Fibroblast of lung (primary cell): ENCODE measurements around the gene ANKRD44. TPM values are rescaled to one million over a fixed set of nuclear protein-coding genes. Genes with fewer than 3 reads are reported as not detected.

Experiments used
- DNase-seq, 2 donors: peaks; one replicate each; pipeline versions ENCODE4 v3.0.0 to v3.0.0-alpha.2; 2010; ENCODE audit warnings: low read depth in 2 of 2
- H2AFZ ChIP-seq: 2 replicates; pipeline ENCODE4 v1.5.1; 2012; ENCODE audit warnings: low read length, control low read depth, inconsistent platforms
- H3K27ac ChIP-seq: 2 replicates; pipeline ENCODE4 v1.5.1; 2011; ENCODE audit warnings: low read length, control low read depth; ENCODE audit not compliant: insufficient read depth
- H3K27me3 ChIP-seq: 2 replicates; pipeline ENCODE4 v1.5.1; 2011; ENCODE audit warnings: mild to moderate bottlenecking, low read length; ENCODE audit not compliant: control insufficient read depth, insufficient read depth
- H3K36me3 ChIP-seq: 2 replicates; pipeline ENCODE4 v1.5.1; 2011; ENCODE audit warnings: low read length; ENCODE audit not compliant: control insufficient read depth, insufficient read depth
- H3K4me1 ChIP-seq: 2 replicates; pipeline ENCODE4 v1.5.1; 2011; ENCODE audit warnings: low read length; ENCODE audit not compliant: control insufficient read depth, insufficient read depth; ENCODE audit errors: extremely low read depth
- H3K4me2 ChIP-seq: 2 replicates; pipeline ENCODE4 v1.5.1; 2011; ENCODE audit warnings: low read length, control low read depth; ENCODE audit not compliant: insufficient read depth; ENCODE audit errors: extremely low read depth
- H3K4me3 ChIP-seq, 4 experiments: fragments of 200-600 bp in 1 of 4; sonication (generic) in 1 of 4; replicated peaks in 1 of 4; 2 replicates each; pipeline ENCODE4 v1.5.1; 2011 to 2016; ENCODE audit warnings: low read length in 4 of 4, low read depth in 3 of 4, mild to moderate bottlenecking in 3 of 4, control low read depth in 2 of 4, inconsistent platforms in 1 of 4, mixed read lengths in 1 of 4; ENCODE audit not compliant: insufficient read depth in 1 of 4; ENCODE audit errors: control extremely low read depth in 1 of 4
- H3K79me2 ChIP-seq: 2 replicates; pipeline ENCODE4 v1.5.1; 2012; ENCODE audit warnings: mild to moderate bottlenecking, low read length, inconsistent platforms; ENCODE audit not compliant: control insufficient read depth, insufficient read depth
- H3K9ac ChIP-seq: 2 replicates; pipeline ENCODE4 v1.5.1; 2011; ENCODE audit warnings: mild to moderate bottlenecking, low read length, control low read depth; ENCODE audit not compliant: insufficient read depth
- H3K9me3 ChIP-seq: 2 replicates; pipeline ENCODE4 v1.5.1; 2012; ENCODE audit warnings: low read depth, low read length; ENCODE audit not compliant: control insufficient read depth, insufficient read depth
- H4K20me1 ChIP-seq: 2 replicates; pipeline ENCODE4 v1.5.1; 2011; ENCODE audit warnings: low read length; ENCODE audit not compliant: control insufficient read depth, insufficient read depth; ENCODE audit errors: extremely low read depth
- EZH2 ChIP-seq: IDR thresholded peaks from 2 replicates; pipeline ENCODE4 v1.5.1; 2012; ENCODE audit warnings: low read length, control low read depth, mild to moderate bottlenecking; ENCODE audit errors: missing control alignments
- polyA plus RNA-seq, 2 donors: library from polyadenylated mRNA; depleted of rRNA in 1 of 2; stranded (reverse) in 1 of 2; unstranded in 1 of 2; fragments of >200 nt; gene quantifications; 2 replicates each; pipeline ENCODE4 v1.2.1, GENCODE V29; 2011 to 2012; ENCODE audit warnings: missing spikeins in 1 of 2
- total RNA-seq: library from RNA; depleted of rRNA; stranded (reverse); fragments of >200 nt; gene quantifications from 2 replicates; pipeline ENCODE4 v1.2.1, GENCODE V29; 2014
- TF ChIP-seq, protein P1 (sequence below), 2 donors: IDR thresholded peaks in 1 of 2; conservative IDR thresholded peaks in 1 of 2; 1 replicate in 1 of 2; 2 replicates in 1 of 2; pipeline ENCODE4 v1.5.1; 2011 to 2012; ENCODE audit warnings: low read length in 2 of 2, control low read depth in 1 of 2, inconsistent platforms in 1 of 2, low read depth in 1 of 2, mild to moderate bottlenecking in 1 of 2

The ANKRD44 gene
- total and polyA plus RNA-seq, 2 donors (not counting 1 experiment from before 2014, with no cell fraction given): 7.6 to 9.7 TPM

DNA sequence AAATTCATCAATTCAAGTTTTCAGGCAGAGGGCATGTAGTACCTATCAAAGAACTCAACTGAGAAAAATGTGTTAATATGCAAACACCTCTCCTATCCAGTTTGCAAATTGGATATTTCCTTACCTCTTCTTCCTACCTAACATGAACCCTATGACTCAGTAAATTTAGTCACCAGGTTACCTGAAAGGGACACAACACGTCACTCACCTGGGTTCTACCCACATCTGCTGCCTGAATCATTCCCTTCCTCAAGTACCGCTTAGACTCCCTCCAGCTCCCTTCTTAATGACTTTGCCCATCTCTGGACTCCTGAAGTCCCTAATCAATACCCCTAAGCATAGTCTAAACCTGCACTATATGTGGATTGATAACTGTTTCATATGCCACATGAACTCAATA, 10.4 kb downstream of the ANKRD44 start:
- TF ChIP-seq, protein P1, sequence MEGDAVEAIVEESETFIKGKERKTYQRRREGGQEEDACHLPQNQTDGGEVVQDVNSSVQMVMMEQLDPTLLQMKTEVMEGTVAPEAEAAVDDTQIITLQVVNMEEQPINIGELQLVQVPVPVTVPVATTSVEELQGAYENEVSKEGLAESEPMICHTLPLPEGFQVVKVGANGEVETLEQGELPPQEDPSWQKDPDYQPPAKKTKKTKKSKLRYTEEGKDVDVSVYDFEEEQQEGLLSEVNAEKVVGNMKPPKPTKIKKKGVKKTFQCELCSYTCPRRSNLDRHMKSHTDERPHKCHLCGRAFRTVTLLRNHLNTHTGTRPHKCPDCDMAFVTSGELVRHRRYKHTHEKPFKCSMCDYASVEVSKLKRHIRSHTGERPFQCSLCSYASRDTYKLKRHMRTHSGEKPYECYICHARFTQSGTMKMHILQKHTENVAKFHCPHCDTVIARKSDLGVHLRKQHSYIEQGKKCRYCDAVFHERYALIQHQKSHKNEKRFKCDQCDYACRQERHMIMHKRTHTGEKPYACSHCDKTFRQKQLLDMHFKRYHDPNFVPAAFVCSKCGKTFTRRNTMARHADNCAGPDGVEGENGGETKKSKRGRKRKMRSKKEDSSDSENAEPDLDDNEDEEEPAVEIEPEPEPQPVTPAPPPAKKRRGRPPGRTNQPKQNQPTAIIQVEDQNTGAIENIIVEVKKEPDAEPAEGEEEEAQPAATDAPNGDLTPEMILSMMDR (conservative IDR thresholded peaks at IDR 0.05 in 1 of 2, IDR thresholded peaks at IDR 0.05 in 1 of 2; ENCODE audit: low read depth in 1 of 2, low read length in 2 of 2): no peak
- TF ChIP-seq EZH2: no peak
- Histone ChIP-seq H3K79me2 (no peaks in the 10 kb centered on the region), H3K4me2 (no peak overlapping the region), H3K27me3 (no peaks in the 10 kb centered on the region), H3K27ac (no peak overlapping the region), H3K36me3 (no peaks in the 10 kb centered on the region), H3K4me1 (no peaks in the 10 kb centered on the region), H3K9me3 (no peaks in the 10 kb centered on the region), H3K4me3 (no peak overlapping the region), H2AFZ (no peak overlapping the region), H3K9ac (no peak overlapping the region), H4K20me1 (no peaks in the 10 kb centered on the region)
- DNase-seq: no peak

DNA sequence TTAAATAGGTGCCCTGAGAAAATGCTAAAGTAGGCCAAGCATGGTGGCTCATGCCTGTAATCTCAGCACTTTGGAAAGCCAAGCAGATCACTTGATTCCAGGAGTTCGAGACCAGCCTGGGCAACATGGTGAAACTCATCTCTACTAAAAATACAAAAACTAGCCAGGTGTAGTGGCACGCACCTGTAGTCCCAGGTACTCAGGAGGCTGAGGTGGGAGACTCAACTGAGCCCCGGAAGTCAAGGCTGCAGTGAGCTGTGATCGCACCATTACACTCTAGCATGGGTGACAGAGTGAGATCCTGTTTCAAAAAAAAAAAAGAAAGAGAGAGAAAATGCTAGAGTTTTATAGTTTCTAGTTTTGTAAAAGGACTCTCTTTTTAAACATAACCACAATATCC, 12.0 kb downstream of the ANKRD44 start:
- H3K9ac ChIP-seq: no peak overlapping the region
- H4K20me1 ChIP-seq: no peaks in the 10 kb centered on the region
- no peak overlapping the region for H2AFZ ChIP-seq
- no peaks in the 10 kb centered on the region for H3K9me3 ChIP-seq
- no peaks in the 10 kb centered on the region for H3K36me3 ChIP-seq
- no peaks in the 10 kb centered on the region for H3K27me3 ChIP-seq
- H3K27ac ChIP-seq: no peak overlapping the region
- no peak overlapping the region for H3K4me2 ChIP-seq
- H3K4me1 ChIP-seq: peaks cover 6% of the 10 kb centered on the region
- no peaks in the 10 kb centered on the region for H3K79me2 ChIP-seq
- no peak overlapping the region for H3K4me3 ChIP-seq
- DNase-seq: no peak
- no peak for TF ChIP-seq EZH2
- TF ChIP-seq, protein P1 (conservative IDR thresholded peaks at IDR 0.05 in 1 of 2, IDR thresholded peaks at IDR 0.05 in 1 of 2; ENCODE audit: low read depth in 1 of 2, low read length in 2 of 2): no peak

GRCh38 chr2:197297772-197298318, 12.7 kb downstream of the ANKRD44 start:
- no peak overlapping the region for H2AFZ ChIP-seq
- DNase-seq: no peak
- no peak overlapping the region for H3K9ac ChIP-seq
- H3K9me3 ChIP-seq: no peaks in the 10 kb centered on the region
- H3K4me2 ChIP-seq: no peak overlapping the region
- H3K27me3 ChIP-seq: no peaks in the 10 kb centered on the region
- H3K79me2 ChIP-seq: no peaks in the 10 kb centered on the region
- H3K4me1 ChIP-seq: peaks cover 6% of the 10 kb centered on the region
- TF ChIP-seq, protein P1 (conservative IDR thresholded peaks at IDR 0.05 in 1 of 2, IDR thresholded peaks at IDR 0.05 in 1 of 2; ENCODE audit: low read depth in 1 of 2, low read length in 2 of 2): no peak
- TF ChIP-seq EZH2: no peak
- H3K27ac ChIP-seq: no peak overlapping the region
- H3K36me3 ChIP-seq: no peaks in the 10 kb centered on the region
- H4K20me1 ChIP-seq: no peaks in the 10 kb centered on the region
- no peak overlapping the region for H3K4me3 ChIP-seq
